A673 (cell line): ENCODE data around the gene SLIT3.

Source experiments
- CTCF ChIP-seq: fragments of 300-800, 200-600 bp; sonication (generic); conservative IDR thresholded peaks from 2 replicates; pipeline ENCODE4 v1.5.1; 2017; ENCODE audit warnings: low read depth, mild to moderate bottlenecking, antibody characterized with exemption, low read length, moderate library complexity, mixed read lengths
- EZH2 ChIP-seq: fragments of 200-600 bp; sonication (generic); IDR thresholded peaks from 2 replicates; pipeline ENCODE4 v1.6.1; 2017; ENCODE audit warnings: borderline replicate concordance, low read depth, mild to moderate bottlenecking, mixed read lengths, antibody characterized with exemption, low read length; ENCODE audit not compliant: poor library complexity, severe bottlenecking

GRCh38 chr5:169173372-169173771 lies 127.6 kb downstream of the SLIT3 start:
- TF ChIP-seq CTCF (no peak), EZH2 (no peak)
